GM23338 (cell line): Measurements from ENCODE around the gene MYLK. TPM values are rescaled to one million over a fixed set of nuclear protein-coding genes. Genes with fewer than 3 reads are reported as not detected.

Experiments
- ATAC-seq: fragments of 200-7000 bp; cut with Tn5 transposase; 3 replicates; pipeline ENCODE4 v1.9.1; 2020
- DNase-seq: peaks from one replicate; pipeline ENCODE4 v3.0.0-alpha.2; 2015; ENCODE audit warnings: low spot score
- H2AFZ ChIP-seq: fragments of 200-600 bp; sonication (generic); 2 replicates; pipeline ENCODE4 v1.8.0; 2016; ENCODE audit warnings: antibody characterized with exemption, mild to moderate bottlenecking, moderate library complexity
- H3F3A ChIP-seq: fragments of 200-600 bp; sonication (generic); replicated peaks from 2 replicates; pipeline ENCODE4 v1.8.0; 2017; ENCODE audit warnings: antibody characterized with exemption, mixed run types, low read depth
- H3K27ac ChIP-seq: fragments of 200-600 bp; sonication (generic); 2 replicates; pipeline ENCODE4 v1.6.1; 2016; ENCODE audit warnings: low read depth
- H3K27me3 ChIP-seq: fragments of 200-600 bp; sonication (generic); 2 replicates; pipeline ENCODE4 v1.8.0; 2016; ENCODE audit warnings: mild to moderate bottlenecking, mixed run types, moderate library complexity; ENCODE audit not compliant: insufficient read depth
- H3K36me3 ChIP-seq: fragments of 200-600 bp; sonication (generic); 2 replicates; pipeline ENCODE4 v1.8.0; 2016; ENCODE audit warnings: mild to moderate bottlenecking; ENCODE audit not compliant: insufficient read depth
- H3K4me1 ChIP-seq: fragments of 200-600 bp; sonication (generic); 2 replicates; pipeline ENCODE4 v1.8.0; 2016; ENCODE audit warnings: mild to moderate bottlenecking, moderate library complexity; ENCODE audit not compliant: insufficient read depth
- H3K4me2 ChIP-seq: fragments of 200-600 bp; sonication (generic); 2 replicates; pipeline ENCODE4 v1.7.1; 2017; ENCODE audit warnings: mixed run types
- H3K4me3 ChIP-seq: fragments of 200-600 bp; sonication (generic); 2 replicates; pipeline ENCODE4 v1.6.1; 2016; ENCODE audit warnings: mixed run types
- H3K79me2 ChIP-seq: fragments of 200-600 bp; sonication (generic); replicated peaks from 2 replicates; pipeline ENCODE4 v1.8.0; 2017; ENCODE audit warnings: mild to moderate bottlenecking; ENCODE audit not compliant: insufficient read depth
- H3K9me2 ChIP-seq: fragments of 200-600 bp; sonication (generic); 2 replicates; pipeline ENCODE4 v1.8.0; 2017; ENCODE audit not compliant: insufficient read depth
- H4K20me1 ChIP-seq: fragments of 200-600 bp; sonication (generic); replicated peaks from 2 replicates; pipeline ENCODE4 v1.8.0; 2017; ENCODE audit warnings: mild to moderate bottlenecking; ENCODE audit not compliant: insufficient read depth
- H3K27ac Mint-ChIP-seq: 2 replicates; pipeline ENCODE4 v1.8.0; 2020; ENCODE audit warnings: inconsistent platforms, mild to moderate bottlenecking, moderate library complexity, mixed read lengths
- H3K27me3 Mint-ChIP-seq: 3 replicates; pipeline ENCODE4 v1.8.0; 2022; ENCODE audit warnings: low read depth, mild to moderate bottlenecking, moderate library complexity, mixed read lengths, inconsistent platforms; ENCODE audit not compliant: insufficient read depth, poor library complexity
- H3K36me3 Mint-ChIP-seq: 3 replicates; pipeline ENCODE4 v1.8.0; 2021; ENCODE audit warnings: low read depth, mild to moderate bottlenecking, inconsistent platforms, moderate library complexity, mixed read lengths
- H3K4me1 Mint-ChIP-seq: 3 replicates; pipeline ENCODE4 v1.8.0; 2020; ENCODE audit warnings: mild to moderate bottlenecking, inconsistent platforms, mixed read lengths
- H3K4me3 Mint-ChIP-seq: 3 replicates; pipeline ENCODE4 v1.8.0; 2021; ENCODE audit warnings: moderate library complexity, mild to moderate bottlenecking, inconsistent platforms, mixed read lengths
- H3K9me3 Mint-ChIP-seq: 3 replicates; pipeline ENCODE4 v1.8.0; 2020; ENCODE audit warnings: moderate library complexity, mild to moderate bottlenecking, inconsistent platforms, mixed read lengths
- CREB1 ChIP-seq: fragments of 250-450 bp; sonication (Bioruptor Pico); IDR thresholded peaks from 2 replicates; pipeline ENCODE4 v1.5.0; 2020; ENCODE audit warnings: low read depth, mild to moderate bottlenecking, moderate library complexity
- EZH2 ChIP-seq: fragments of 200-600 bp; sonication (generic); IDR thresholded peaks from one replicate; pipeline ENCODE4 v1.8.0; 2017; ENCODE audit warnings: antibody characterized with exemption, mild to moderate bottlenecking, low read depth; ENCODE audit not compliant: unreplicated experiment
- EZH2phosphoT487 ChIP-seq: fragments of 200-600 bp; sonication (generic); IDR thresholded peaks from one replicate; pipeline ENCODE4 v1.8.1; 2018; ENCODE audit warnings: antibody characterized with exemption; ENCODE audit not compliant: unreplicated experiment
- JUNB ChIP-seq: IDR thresholded peaks from one replicate; pipeline ENCODE4 v1.6.1; 2016; ENCODE audit warnings: antibody characterized with exemption; ENCODE audit not compliant: unreplicated experiment
- NANOG ChIP-seq: IDR thresholded peaks from 2 replicates; pipeline ENCODE4 v1.6.1; 2016; ENCODE audit warnings: antibody characterized with exemption, borderline replicate concordance
- POLR2AphosphoS5 ChIP-seq: IDR thresholded peaks from 2 replicates; pipeline ENCODE4 v1.6.1; 2016; ENCODE audit warnings: antibody characterized with exemption, low read depth
- STAT1 ChIP-seq: IDR thresholded peaks from one replicate; pipeline ENCODE4 v1.6.1; 2016; ENCODE audit warnings: antibody characterized with exemption; ENCODE audit not compliant: unreplicated experiment
- ZNF114 ChIP-seq: fragments of 250-450 bp; sonication (Bioruptor Pico); IDR thresholded peaks from 2 replicates; pipeline ENCODE4 v1.5.0; 2020; ENCODE audit warnings: mild to moderate bottlenecking, moderate library complexity
- ZNF331 ChIP-seq: fragments of 250-450 bp; sonication (Bioruptor Pico); IDR thresholded peaks from 2 replicates; pipeline ENCODE4 v1.5.0; 2020; ENCODE audit warnings: low read depth, mild to moderate bottlenecking, moderate library complexity
- polyA plus RNA-seq: library from polyadenylated mRNA; unstranded; fragments of >200 nt; fragmentation: Nextera tagmentation; extraction: Ambion mirVana; gene quantifications from 2 replicates; pipeline ENCODE4 v1.2.1, GENCODE V29; 2016
- total RNA-seq: library from RNA; depleted of rRNA; stranded (reverse); fragments of >200 nt; shearing (Covaris generic); gene quantifications from 2 replicates; pipeline ENCODE4 v1.2.3, GENCODE V29; 2014
- TF ChIP-seq, protein P1 (sequence below): IDR thresholded peaks from one replicate; pipeline ENCODE4 v1.6.1; 2018; ENCODE audit warnings: antibody characterized with exemption; ENCODE audit not compliant: unreplicated experiment
- TF ChIP-seq, protein P2 (sequence below): fragments of 250-450 bp; sonication (Bioruptor Pico); IDR thresholded peaks from 2 replicates; pipeline ENCODE4 v1.5.0; 2020; ENCODE audit warnings: mild to moderate bottlenecking, moderate library complexity
- TF ChIP-seq, protein P3 (sequence below): IDR thresholded peaks from 2 replicates; pipeline ENCODE4 v1.6.1; 2016; ENCODE audit warnings: antibody characterized with exemption
- TF ChIP-seq, protein P4 (sequence below), 2 experiments: fragments of 200-600 bp in 1 of 2; sonication (generic) in 1 of 2; conservative IDR thresholded peaks; 2 replicates each; pipeline versions ENCODE4 v1.5.1 to v1.6.1; 2016 to 2017; ENCODE audit warnings: antibody characterized with exemption in 2 of 2, low read depth in 2 of 2, mild to moderate bottlenecking in 2 of 2, moderate library complexity in 1 of 2

MYLK gene
- total and polyA plus RNA-seq, 2 experiments from 2014 or later = 11.5 to 17.9 TPM

DNA sequence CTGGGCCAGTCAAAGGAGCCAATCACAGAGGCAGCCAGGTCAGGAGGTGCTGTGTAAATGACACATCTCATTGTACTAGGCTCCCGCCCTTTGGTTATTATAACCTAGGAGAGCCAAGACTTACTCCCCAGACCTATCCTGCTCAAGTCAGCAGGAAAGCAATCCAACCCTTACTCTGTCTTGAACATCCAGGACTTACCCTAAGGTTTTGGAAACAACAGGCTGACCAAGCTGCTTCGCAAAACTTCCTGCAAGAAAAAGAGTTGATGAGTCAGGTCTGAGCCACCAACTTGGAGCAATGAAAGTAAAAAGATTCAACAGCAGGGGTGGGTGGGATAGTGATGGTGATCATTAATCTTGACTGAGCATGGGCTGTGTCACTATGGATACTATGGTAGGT lies 144.4 kb downstream of the MYLK start:
- no peak overlapping the region for H3K27ac ChIP-seq
- ATAC-seq = no peak

More for the DNA sequence above, 144.4 kb downstream of the MYLK start:
- H3K9me3 Mint-ChIP-seq = no peaks in the 10 kb centered on the region
- Histone ChIP-seq H3K4me2 (no peak overlapping the region), H3K79me2 (no peaks in the 10 kb centered on the region), H3K36me3 (no peaks in the 10 kb centered on the region), H3K27me3 (no peaks in the 10 kb centered on the region), H2AFZ (no peak overlapping the region), H3K9me2 (no peaks in the 10 kb centered on the region), H3F3A (no peaks in the 10 kb centered on the region), H3K4me3 (no peak overlapping the region), H3K4me1 (no peaks in the 10 kb centered on the region), H4K20me1 (no peaks in the 10 kb centered on the region)
- no peak for TF ChIP-seq EZH2
- no peak for TF ChIP-seq EZH2phosphoT487
- TF ChIP-seq ZNF331 (CRISPR knock-in tag) = no peak
- TF ChIP-seq, protein P1, sequence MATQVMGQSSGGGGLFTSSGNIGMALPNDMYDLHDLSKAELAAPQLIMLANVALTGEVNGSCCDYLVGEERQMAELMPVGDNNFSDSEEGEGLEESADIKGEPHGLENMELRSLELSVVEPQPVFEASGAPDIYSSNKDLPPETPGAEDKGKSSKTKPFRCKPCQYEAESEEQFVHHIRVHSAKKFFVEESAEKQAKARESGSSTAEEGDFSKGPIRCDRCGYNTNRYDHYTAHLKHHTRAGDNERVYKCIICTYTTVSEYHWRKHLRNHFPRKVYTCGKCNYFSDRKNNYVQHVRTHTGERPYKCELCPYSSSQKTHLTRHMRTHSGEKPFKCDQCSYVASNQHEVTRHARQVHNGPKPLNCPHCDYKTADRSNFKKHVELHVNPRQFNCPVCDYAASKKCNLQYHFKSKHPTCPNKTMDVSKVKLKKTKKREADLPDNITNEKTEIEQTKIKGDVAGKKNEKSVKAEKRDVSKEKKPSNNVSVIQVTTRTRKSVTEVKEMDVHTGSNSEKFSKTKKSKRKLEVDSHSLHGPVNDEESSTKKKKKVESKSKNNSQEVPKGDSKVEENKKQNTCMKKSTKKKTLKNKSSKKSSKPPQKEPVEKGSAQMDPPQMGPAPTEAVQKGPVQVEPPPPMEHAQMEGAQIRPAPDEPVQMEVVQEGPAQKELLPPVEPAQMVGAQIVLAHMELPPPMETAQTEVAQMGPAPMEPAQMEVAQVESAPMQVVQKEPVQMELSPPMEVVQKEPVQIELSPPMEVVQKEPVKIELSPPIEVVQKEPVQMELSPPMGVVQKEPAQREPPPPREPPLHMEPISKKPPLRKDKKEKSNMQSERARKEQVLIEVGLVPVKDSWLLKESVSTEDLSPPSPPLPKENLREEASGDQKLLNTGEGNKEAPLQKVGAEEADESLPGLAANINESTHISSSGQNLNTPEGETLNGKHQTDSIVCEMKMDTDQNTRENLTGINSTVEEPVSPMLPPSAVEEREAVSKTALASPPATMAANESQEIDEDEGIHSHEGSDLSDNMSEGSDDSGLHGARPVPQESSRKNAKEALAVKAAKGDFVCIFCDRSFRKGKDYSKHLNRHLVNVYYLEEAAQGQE = no peak
- TF ChIP-seq, protein P2, sequence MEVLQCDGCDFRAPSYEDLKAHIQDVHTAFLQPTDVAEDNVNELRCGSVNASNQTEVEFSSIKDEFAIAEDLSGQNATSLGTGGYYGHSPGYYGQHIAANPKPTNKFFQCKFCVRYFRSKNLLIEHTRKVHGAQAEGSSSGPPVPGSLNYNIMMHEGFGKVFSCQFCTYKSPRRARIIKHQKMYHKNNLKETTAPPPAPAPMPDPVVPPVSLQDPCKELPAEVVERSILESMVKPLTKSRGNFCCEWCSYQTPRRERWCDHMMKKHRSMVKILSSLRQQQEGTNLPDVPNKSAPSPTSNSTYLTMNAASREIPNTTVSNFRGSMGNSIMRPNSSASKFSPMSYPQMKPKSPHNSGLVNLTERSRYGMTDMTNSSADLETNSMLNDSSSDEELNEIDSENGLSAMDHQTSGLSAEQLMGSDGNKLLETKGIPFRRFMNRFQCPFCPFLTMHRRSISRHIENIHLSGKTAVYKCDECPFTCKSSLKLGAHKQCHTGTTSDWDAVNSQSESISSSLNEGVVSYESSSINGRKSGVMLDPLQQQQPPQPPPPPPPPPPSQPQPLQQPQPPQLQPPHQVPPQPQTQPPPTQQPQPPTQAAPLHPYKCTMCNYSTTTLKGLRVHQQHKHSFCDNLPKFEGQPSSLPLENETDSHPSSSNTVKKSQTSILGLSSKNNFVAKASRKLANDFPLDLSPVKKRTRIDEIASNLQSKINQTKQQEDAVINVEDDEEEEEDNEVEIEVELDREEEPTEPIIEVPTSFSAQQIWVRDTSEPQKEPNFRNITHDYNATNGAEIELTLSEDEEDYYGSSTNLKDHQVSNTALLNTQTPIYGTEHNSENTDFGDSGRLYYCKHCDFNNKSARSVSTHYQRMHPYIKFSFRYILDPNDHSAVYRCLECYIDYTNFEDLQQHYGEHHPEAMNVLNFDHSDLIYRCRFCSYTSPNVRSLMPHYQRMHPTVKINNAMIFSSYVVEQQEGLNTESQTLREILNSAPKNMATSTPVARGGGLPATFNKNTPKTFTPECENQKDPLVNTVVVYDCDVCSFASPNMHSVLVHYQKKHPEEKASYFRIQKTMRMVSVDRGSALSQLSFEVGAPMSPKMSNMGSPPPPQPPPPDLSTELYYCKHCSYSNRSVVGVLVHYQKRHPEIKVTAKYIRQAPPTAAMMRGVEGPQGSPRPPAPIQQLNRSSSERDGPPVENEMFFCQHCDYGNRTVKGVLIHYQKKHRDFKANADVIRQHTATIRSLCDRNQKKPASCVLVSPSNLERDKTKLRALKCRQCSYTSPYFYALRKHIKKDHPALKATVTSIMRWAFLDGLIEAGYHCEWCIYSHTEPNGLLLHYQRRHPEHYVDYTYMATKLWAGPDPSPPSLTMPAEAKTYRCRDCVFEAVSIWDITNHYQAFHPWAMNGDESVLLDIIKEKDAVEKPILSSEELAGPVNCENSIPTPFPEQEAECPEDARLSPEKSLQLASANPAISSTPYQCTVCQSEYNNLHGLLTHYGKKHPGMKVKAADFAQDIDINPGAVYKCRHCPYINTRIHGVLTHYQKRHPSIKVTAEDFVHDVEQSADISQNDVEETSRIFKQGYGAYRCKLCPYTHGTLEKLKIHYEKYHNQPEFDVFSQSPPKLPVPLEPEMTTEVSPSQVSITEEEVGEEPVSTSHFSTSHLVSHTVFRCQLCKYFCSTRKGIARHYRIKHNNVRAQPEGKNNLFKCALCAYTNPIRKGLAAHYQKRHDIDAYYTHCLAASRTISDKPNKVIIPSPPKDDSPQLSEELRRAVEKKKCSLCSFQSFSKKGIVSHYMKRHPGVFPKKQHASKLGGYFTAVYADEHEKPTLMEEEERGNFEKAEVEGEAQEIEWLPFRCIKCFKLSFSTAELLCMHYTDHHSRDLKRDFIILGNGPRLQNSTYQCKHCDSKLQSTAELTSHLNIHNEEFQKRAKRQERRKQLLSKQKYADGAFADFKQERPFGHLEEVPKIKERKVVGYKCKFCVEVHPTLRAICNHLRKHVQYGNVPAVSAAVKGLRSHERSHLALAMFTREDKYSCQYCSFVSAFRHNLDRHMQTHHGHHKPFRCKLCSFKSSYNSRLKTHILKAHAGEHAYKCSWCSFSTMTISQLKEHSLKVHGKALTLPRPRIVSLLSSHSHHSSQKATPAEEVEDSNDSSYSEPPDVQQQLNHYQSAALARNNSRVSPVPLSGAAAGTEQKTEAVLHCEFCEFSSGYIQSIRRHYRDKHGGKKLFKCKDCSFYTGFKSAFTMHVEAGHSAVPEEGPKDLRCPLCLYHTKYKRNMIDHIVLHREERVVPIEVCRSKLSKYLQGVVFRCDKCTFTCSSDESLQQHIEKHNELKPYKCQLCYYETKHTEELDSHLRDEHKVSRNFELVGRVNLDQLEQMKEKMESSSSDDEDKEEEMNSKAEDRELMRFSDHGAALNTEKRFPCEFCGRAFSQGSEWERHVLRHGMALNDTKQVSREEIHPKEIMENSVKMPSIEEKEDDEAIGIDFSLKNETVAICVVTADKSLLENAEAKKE (CRISPR knock-in tag) = no peak
- TF ChIP-seq NANOG = no peak
- TF ChIP-seq ZNF114 (CRISPR knock-in tag) = no peak
- no peak for TF ChIP-seq CREB1 (CRISPR knock-in tag)
- TF ChIP-seq, protein P3, sequence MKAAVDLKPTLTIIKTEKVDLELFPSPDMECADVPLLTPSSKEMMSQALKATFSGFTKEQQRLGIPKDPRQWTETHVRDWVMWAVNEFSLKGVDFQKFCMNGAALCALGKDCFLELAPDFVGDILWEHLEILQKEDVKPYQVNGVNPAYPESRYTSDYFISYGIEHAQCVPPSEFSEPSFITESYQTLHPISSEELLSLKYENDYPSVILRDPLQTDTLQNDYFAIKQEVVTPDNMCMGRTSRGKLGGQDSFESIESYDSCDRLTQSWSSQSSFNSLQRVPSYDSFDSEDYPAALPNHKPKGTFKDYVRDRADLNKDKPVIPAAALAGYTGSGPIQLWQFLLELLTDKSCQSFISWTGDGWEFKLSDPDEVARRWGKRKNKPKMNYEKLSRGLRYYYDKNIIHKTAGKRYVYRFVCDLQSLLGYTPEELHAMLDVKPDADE = no peak
- no peak for TF ChIP-seq JUNB
- TF ChIP-seq, protein P4, sequence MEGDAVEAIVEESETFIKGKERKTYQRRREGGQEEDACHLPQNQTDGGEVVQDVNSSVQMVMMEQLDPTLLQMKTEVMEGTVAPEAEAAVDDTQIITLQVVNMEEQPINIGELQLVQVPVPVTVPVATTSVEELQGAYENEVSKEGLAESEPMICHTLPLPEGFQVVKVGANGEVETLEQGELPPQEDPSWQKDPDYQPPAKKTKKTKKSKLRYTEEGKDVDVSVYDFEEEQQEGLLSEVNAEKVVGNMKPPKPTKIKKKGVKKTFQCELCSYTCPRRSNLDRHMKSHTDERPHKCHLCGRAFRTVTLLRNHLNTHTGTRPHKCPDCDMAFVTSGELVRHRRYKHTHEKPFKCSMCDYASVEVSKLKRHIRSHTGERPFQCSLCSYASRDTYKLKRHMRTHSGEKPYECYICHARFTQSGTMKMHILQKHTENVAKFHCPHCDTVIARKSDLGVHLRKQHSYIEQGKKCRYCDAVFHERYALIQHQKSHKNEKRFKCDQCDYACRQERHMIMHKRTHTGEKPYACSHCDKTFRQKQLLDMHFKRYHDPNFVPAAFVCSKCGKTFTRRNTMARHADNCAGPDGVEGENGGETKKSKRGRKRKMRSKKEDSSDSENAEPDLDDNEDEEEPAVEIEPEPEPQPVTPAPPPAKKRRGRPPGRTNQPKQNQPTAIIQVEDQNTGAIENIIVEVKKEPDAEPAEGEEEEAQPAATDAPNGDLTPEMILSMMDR (conservative IDR thresholded peaks at IDR 0.05; ENCODE audit: low read depth in 2 of 2) = no peak
- no peak for TF ChIP-seq STAT1
- TF ChIP-seq POLR2AphosphoS5 = no peak
- no peak for DNase-seq
- H3K27ac Mint-ChIP-seq = no peak overlapping the region
- peaks cover 2% of the 10 kb centered on the region for H3K27me3 Mint-ChIP-seq
- H3K36me3 Mint-ChIP-seq = peaks cover 12% of the 10 kb centered on the region; the same call in 2 of the 3 replicates
- H3K4me3 Mint-ChIP-seq = no peak overlapping the region
- no peaks in the 10 kb centered on the region for H3K4me1 Mint-ChIP-seq
